Stomach (tissue), 4 donors: ENCODE measurements around the gene WWP2.

Experiments used
- CTCF ChIP-seq, 7 experiments: fragments of 450-650 bp in 4 of 7; fragments of 200-600 bp in 3 of 7; sonication (generic) in 3 of 7; IDR thresholded peaks; one replicate each; pipeline ENCODE4 v1.5.1; 2016 to 2019; ENCODE audit warnings: antibody characterized with exemption in 7 of 7, control low read depth in 2 of 7, mild to moderate bottlenecking in 1 of 7
- EP300 ChIP-seq: sonication (generic); formaldehyde crosslinking; IDR thresholded peaks from one replicate; pipeline ENCODE4 v1.6.1; 2017; ENCODE audit warnings: antibody characterized with exemption
- POLR2A ChIP-seq, 4 donors: fragments of 450-650 bp; IDR thresholded peaks; one replicate each; pipeline ENCODE4 v1.6.1; 2016; ENCODE audit warnings: antibody characterized with exemption in 4 of 4, control low read depth in 2 of 4, mild to moderate bottlenecking in 1 of 4, moderate library complexity in 1 of 4
- POLR2AphosphoS5 ChIP-seq, 3 donors: sonication (generic); formaldehyde crosslinking; IDR thresholded peaks; one replicate each; pipeline ENCODE4 v1.6.1; 2016; ENCODE audit warnings: antibody characterized with exemption in 3 of 3

GRCh38 chr16:69936751-69937211, 174.6 kb downstream of the WWP2 start:
- TF ChIP-seq POLR2AphosphoS5 (IDR thresholded peaks at IDR 0.05) (no peak), CTCF (IDR thresholded peaks at IDR 0.05) (no peak), EP300 (no peak), POLR2A (IDR thresholded peaks at IDR 0.05) (no peak)
